ENCODE data around the gene USP40. TPM values are rescaled to one million over a fixed set of nuclear protein-coding genes. Genes with fewer than 3 reads are reported as not detected.

The USP40 gene
- total RNA-seq, 2 experiments from 2014 or later, result 13.1 to 14.1 TPM

DNA sequence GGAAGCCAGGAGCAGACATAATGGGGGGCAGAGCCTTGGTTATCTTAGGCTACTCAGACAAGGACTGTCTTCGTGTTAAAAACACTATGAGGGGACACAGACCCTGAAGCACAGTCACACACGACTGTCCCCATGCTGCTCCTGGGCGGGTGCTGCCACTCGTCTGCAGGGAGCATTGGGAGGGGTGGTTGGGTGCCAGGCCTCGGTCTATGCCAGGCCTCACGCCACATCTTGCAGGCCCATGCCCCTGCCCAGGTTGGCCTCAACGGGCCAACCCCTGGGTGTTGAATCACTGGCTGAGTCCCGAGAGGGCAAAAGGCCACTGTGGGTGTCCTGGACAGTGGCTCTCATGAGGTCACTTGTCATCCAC, 97.9 kb downstream of the USP40 start:
- DNase-seq (no peak), ATAC-seq (no peak)
- ChIA-PET CTCF (no interaction called here), POLR2A (no interaction called here)
- Mint-ChIP-seq H3K27me3 (ENCODE audit: low read depth) (no peaks in the 10 kb centered on the region), H3K9me3 (ENCODE audit: insufficient read depth) (no peaks in the 10 kb centered on the region), H3K4me3 (no peak overlapping the region), H3K4me1 (ENCODE audit: low read depth) (no peaks in the 10 kb centered on the region), H3K27ac (no peak overlapping the region), H3K36me3 (ENCODE audit: low read depth) (peaks cover 52% of the 10 kb centered on the region)

- no peaks in the 10 kb centered on the region for H3K27me3 Mint-ChIP-seq (ENCODE audit: low read depth)
- H3K36me3 Mint-ChIP-seq (ENCODE audit: low read depth), result peaks cover 55% of the 10 kb centered on the region
- H3K27ac Mint-ChIP-seq, result no peak overlapping the region
- H3K4me3 Mint-ChIP-seq, result no peak overlapping the region
- H3K4me1 Mint-ChIP-seq (ENCODE audit: low read depth), result no peaks in the 10 kb centered on the region
- ChIA-PET CTCF (no interaction called here), POLR2A (no interaction called here)
- DNase-seq, result no peak
- no peak for ATAC-seq
- H3K9me3 Mint-ChIP-seq (ENCODE audit: insufficient read depth), result no peaks in the 10 kb centered on the region
These were observed 98.4 kb downstream of the USP40 start for GRCh38 chr2:233468047-233468740.

- Mint-ChIP-seq H3K36me3 (ENCODE audit: low read depth) (peaks cover 53% of the 10 kb centered on the region), H3K4me1 (ENCODE audit: low read depth) (no peaks in the 10 kb centered on the region), H3K27me3 (ENCODE audit: low read depth) (no peaks in the 10 kb centered on the region), H3K9me3 (ENCODE audit: insufficient read depth) (no peaks in the 10 kb centered on the region), H3K4me3 (no peak overlapping the region), H3K27ac (peak overlapping the region; percentile 28)
- ChIA-PET CTCF (no interaction called here), POLR2A (no interaction called here)
- DNase-seq (no peak), ATAC-seq (no peak)
These were observed 99.5 kb downstream of the USP40 start for GRCh38 chr2:233466991-233467603.

DNA sequence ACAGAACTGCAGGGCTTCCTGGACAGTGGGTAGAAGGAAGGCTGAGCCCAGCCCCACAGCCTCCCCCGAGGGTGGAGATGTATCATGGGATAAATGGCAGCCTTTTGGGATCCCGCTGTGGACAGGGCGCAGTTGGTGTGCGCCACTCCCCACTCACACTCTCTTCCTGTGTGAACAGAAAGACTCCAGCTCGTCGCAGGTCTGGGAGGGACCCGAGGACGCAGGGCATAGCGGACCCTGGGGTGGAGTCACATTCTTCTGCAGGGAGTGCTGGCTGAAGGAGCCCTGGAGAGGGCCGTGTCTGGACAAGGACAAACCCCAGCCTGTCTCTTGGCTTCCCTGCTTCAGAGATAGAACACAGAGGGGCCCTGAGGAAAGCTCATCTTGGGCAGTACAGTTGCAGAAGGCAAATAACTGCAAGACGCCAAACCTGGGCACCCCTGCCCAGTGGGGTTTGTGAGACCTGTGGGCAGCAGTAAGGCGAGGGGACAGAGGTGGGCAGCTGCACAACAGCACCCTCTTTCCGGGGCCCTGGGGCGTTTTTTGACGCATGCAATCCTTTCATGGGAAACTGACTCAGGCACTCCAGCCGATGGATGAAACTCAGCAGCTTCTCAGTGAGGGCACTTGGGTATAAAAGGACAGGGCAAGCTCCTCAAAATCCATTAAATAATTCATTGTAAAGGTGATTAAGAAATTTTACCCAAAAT, 101.9 kb downstream of the USP40 start:
- no peaks in the 10 kb centered on the region for H3K9me3 Mint-ChIP-seq (ENCODE audit: insufficient read depth)
- DNase-seq (no peak), ATAC-seq (no peak)
- ChIA-PET POLR2A (interaction anchor here (1.0 kb wide), 1 partner anchor 10 kb away, joined by 3 read pairs; no protein-coding TSS in a partner anchor), CTCF (no interaction called here)
- no peak overlapping the region for H3K27ac Mint-ChIP-seq
- H3K4me1 Mint-ChIP-seq (ENCODE audit: low read depth), result no peaks in the 10 kb centered on the region
- no peaks in the 10 kb centered on the region for H3K27me3 Mint-ChIP-seq (ENCODE audit: low read depth)
- peaks cover 49% of the 10 kb centered on the region for H3K36me3 Mint-ChIP-seq (ENCODE audit: low read depth)
- H3K4me3 Mint-ChIP-seq, result no peak overlapping the region

GRCh38 chr2:233464056-233464455, 102.5 kb downstream of the USP40 start:
- Mint-ChIP-seq H3K27ac (no peak overlapping the region), H3K27me3 (ENCODE audit: low read depth) (no peaks in the 10 kb centered on the region), H3K36me3 (ENCODE audit: low read depth) (peaks cover 47% of the 10 kb centered on the region), H3K4me3 (no peak overlapping the region), H3K4me1 (ENCODE audit: low read depth) (no peaks in the 10 kb centered on the region), H3K9me3 (ENCODE audit: insufficient read depth) (no peaks in the 10 kb centered on the region)
- no peak for DNase-seq
- no peak for ATAC-seq
- ChIA-PET POLR2A (interaction anchor here (1.0 kb wide), 1 partner anchor 10 kb away, joined by 3 read pairs; no protein-coding TSS in a partner anchor), CTCF (no interaction called here)

GRCh38 chr2:233463586-233463985, 103.0 kb downstream of the USP40 start:
- ChIA-PET CTCF (no interaction called here), POLR2A (no interaction called here)
- Mint-ChIP-seq H3K4me3 (no peak overlapping the region), H3K9me3 (ENCODE audit: insufficient read depth) (no peaks in the 10 kb centered on the region), H3K27ac (peak overlapping the region; percentile 32), H3K4me1 (ENCODE audit: low read depth) (no peaks in the 10 kb centered on the region), H3K27me3 (ENCODE audit: low read depth) (no peaks in the 10 kb centered on the region), H3K36me3 (ENCODE audit: low read depth) (peaks cover 49% of the 10 kb centered on the region)
- ATAC-seq (no peak), DNase-seq (no peak)

GRCh38 chr2:233462826-233463470, 103.6 kb downstream of the USP40 start:
- peaks cover 48% of the 10 kb centered on the region for H3K36me3 Mint-ChIP-seq (ENCODE audit: low read depth)
- H3K27me3 Mint-ChIP-seq (ENCODE audit: low read depth), result no peaks in the 10 kb centered on the region
- POLR2A ChIA-PET, result no interaction called here
- H3K9me3 Mint-ChIP-seq (ENCODE audit: insufficient read depth), result no peaks in the 10 kb centered on the region
- DNase-seq, result no peak
- CTCF ChIA-PET, result no interaction called here
- H3K4me1 Mint-ChIP-seq (ENCODE audit: low read depth), result no peaks in the 10 kb centered on the region
- no peak for ATAC-seq
- H3K27ac Mint-ChIP-seq, result no peak overlapping the region
- H3K4me3 Mint-ChIP-seq, result no peak overlapping the region

- POLR2A ChIA-PET, result no interaction called here
- Mint-ChIP-seq H3K27me3 (ENCODE audit: low read depth) (no peaks in the 10 kb centered on the region), H3K4me3 (no peak overlapping the region), H3K36me3 (ENCODE audit: low read depth) (peaks cover 49% of the 10 kb centered on the region), H3K4me1 (ENCODE audit: low read depth) (peaks cover 2% of the 10 kb centered on the region), H3K9me3 (ENCODE audit: insufficient read depth) (no peaks in the 10 kb centered on the region), H3K27ac (no peak overlapping the region)
- DNase-seq, result no peak
- CTCF ChIA-PET, result no interaction called here
- no peak for ATAC-seq
These were observed 104.3 kb downstream of the USP40 start for GRCh38 chr2:233462202-233462785.

DNA sequence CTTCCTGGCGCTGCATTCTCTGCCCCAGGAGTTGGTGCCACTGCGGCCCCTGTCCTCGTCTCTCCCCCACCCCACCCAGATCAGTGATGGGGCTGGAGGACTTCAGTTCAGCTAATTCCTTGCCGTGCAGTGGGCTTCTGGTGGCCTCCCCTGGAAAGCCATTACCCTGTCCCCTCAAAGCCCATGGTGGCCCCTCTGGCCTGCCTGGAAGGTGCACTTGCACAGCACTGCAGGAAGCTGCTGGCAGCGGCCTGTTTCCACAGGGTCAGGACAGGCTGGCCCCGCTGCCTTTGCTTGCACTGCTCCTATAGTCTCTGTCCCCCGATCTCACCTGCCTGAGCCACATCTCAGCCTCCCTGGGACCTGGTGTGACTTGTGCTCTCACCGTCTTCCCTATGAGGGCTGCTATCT, 105.1 kb downstream of the USP40 start:
- no peak for DNase-seq
- no peak for ATAC-seq

GRCh38 chr2:233460726-233461441, 105.7 kb downstream of the USP40 start:
- Mint-ChIP-seq H3K36me3 (ENCODE audit: low read depth) (peaks cover 50% of the 10 kb centered on the region), H3K27ac (no peak overlapping the region), H3K4me3 (no peak overlapping the region), H3K4me1 (ENCODE audit: low read depth) (peaks cover 9% of the 10 kb centered on the region), H3K9me3 (ENCODE audit: insufficient read depth) (no peaks in the 10 kb centered on the region), H3K27me3 (ENCODE audit: low read depth) (no peaks in the 10 kb centered on the region)
- DNase-seq, result no peak
- POLR2A ChIA-PET, result no interaction called here
- CTCF ChIA-PET, result interaction anchor here (1.1 kb wide), 1 partner anchor 18 kb away, joined by 4 read pairs; no protein-coding TSS in a partner anchor
- no peak for ATAC-seq

More for the DNA sequence above, 105.1 kb downstream of the USP40 start:
- H3K4me3 Mint-ChIP-seq, result no peak overlapping the region
- peaks cover 51% of the 10 kb centered on the region for H3K36me3 Mint-ChIP-seq (ENCODE audit: low read depth)
- no peak overlapping the region for H3K27ac Mint-ChIP-seq
- peaks cover 5% of the 10 kb centered on the region for H3K4me1 Mint-ChIP-seq (ENCODE audit: low read depth)
- ChIA-PET POLR2A (no interaction called here), CTCF (no interaction called here)
- no peaks in the 10 kb centered on the region for H3K27me3 Mint-ChIP-seq (ENCODE audit: low read depth)
- H3K9me3 Mint-ChIP-seq (ENCODE audit: insufficient read depth), result no peaks in the 10 kb centered on the region

DNA sequence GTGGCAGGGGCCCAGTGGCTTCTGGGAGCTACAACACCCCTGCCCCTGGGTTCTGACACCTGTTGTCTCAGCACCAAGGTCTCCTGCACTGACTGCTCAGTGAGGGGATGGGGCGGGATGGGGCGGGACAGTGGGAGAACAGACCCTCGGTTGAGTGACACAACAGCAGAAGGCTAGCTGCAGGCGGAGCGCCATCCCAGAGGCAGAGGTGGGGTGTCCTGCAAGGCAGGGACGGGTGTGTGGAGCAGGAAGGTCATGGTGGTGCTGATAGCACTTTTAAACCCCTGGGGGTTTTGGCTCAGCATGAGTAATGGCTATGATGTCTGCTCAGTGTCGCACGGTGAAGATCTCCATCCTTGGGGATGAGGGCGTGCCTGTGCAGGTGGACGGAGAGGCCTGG, 107.2 kb downstream of the USP40 start:
- ChIA-PET POLR2A (no interaction called here), CTCF (no interaction called here)
- Mint-ChIP-seq H3K27ac (no peak overlapping the region), H3K4me1 (ENCODE audit: low read depth) (peaks cover 9% of the 10 kb centered on the region), H3K27me3 (ENCODE audit: low read depth) (no peaks in the 10 kb centered on the region), H3K9me3 (ENCODE audit: insufficient read depth) (no peaks in the 10 kb centered on the region), H3K36me3 (ENCODE audit: low read depth) (peaks cover 60% of the 10 kb centered on the region), H3K4me3 (no peak overlapping the region)
- ATAC-seq (no peak), DNase-seq (no peak)
